Ovary (tissue), 3 donors: ENCODE results near the gene SQSTM1.

Source experiments
- EP300 ChIP-seq: sonication (generic); formaldehyde crosslinking; IDR thresholded peaks from one replicate; pipeline ENCODE4 v1.6.1; 2017; ENCODE audit warnings: antibody characterized with exemption
- POLR2A ChIP-seq: fragments of 450-650 bp; IDR thresholded peaks from one replicate; pipeline ENCODE4 v1.6.1; 2017; ENCODE audit warnings: antibody characterized with exemption, mild to moderate bottlenecking, moderate library complexity
- TF ChIP-seq, protein P1 (sequence below), 3 donors: fragments of 450-650 bp in 2 of 3; fragments of 200-600 bp in 1 of 3; IDR thresholded peaks; one replicate each; pipeline versions ENCODE4 v1.5.1 to v1.8.0; 2016 to 2022; ENCODE audit warnings: antibody characterized with exemption in 3 of 3, mild to moderate bottlenecking in 1 of 3
- donor health status: DM: no; HTN: no; CAD: no.

DNA sequence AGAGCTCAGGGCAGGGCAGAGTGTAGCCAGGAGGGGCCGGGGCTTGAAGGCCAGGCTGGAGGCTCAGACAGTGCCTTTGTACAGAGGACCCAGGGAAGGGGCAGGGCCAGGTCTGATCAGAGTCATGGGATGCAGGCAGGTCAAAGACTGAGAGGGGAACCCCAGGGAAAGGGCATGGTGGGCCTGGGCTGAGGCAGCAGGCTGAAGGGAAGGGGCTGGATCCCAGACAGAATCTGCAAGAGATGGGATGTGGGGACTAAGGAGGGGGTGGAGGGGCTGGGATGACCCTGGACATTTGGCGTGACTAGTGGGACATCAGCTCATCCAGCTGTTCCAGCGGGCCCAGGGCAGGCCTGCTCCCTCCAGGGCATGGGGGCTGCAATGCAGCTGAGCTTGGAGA lies 53.4 kb downstream of the SQSTM1 start:
- TF ChIP-seq EP300 = no peak
- TF ChIP-seq, protein P1, sequence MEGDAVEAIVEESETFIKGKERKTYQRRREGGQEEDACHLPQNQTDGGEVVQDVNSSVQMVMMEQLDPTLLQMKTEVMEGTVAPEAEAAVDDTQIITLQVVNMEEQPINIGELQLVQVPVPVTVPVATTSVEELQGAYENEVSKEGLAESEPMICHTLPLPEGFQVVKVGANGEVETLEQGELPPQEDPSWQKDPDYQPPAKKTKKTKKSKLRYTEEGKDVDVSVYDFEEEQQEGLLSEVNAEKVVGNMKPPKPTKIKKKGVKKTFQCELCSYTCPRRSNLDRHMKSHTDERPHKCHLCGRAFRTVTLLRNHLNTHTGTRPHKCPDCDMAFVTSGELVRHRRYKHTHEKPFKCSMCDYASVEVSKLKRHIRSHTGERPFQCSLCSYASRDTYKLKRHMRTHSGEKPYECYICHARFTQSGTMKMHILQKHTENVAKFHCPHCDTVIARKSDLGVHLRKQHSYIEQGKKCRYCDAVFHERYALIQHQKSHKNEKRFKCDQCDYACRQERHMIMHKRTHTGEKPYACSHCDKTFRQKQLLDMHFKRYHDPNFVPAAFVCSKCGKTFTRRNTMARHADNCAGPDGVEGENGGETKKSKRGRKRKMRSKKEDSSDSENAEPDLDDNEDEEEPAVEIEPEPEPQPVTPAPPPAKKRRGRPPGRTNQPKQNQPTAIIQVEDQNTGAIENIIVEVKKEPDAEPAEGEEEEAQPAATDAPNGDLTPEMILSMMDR (IDR thresholded peaks at IDR 0.05) = no peak
- no peak for TF ChIP-seq POLR2A
